ENCODE measurements around the gene KLK2. TPM values are rescaled to one million over a fixed set of nuclear protein-coding genes. Genes with fewer than 3 reads are reported as not detected.

KLK2 gene
- total RNA-seq: not detected

DNA sequence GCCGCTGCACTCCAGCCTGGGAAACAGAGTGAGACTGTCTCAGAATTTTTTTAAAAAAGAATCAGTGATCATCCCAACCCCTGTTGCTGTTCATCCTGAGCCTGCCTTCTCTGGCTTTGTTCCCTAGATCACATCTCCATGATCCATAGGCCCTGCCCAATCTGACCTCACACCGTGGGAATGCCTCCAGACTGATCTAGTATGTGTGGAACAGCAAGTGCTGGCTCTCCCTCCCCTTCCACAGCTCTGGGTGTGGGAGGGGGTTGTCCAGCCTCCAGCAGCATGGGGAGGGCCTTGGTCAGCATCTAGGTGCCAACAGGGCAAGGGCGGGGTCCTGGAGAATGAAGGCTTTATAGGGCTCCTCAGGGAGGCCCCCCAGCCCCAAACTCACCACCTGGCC is at the start of gene KLK2:
Gene KLK2, plus strand, starts transcription at position 384 of the 400 bp plus-strand sequence. CDS start 35 bp downstream, outside the sequence.
- DNase-seq: no peak
- Mint-ChIP-seq H3K27me3 (ENCODE audit: low read depth) (peaks cover 19% of the 10 kb centered on the region), H3K9me3 (no peaks in the 10 kb centered on the region), H3K4me3 (no peak within 1 kb of the TSS), H3K36me3 (ENCODE audit: low read depth) (no peaks in the 10 kb centered on the region), H3K4me1 (ENCODE audit: low read depth) (no peaks in the 10 kb centered on the region), H3K27ac (no peak within 1 kb of the TSS)
- intact Hi-C loops (cut with micrococcal nuclease): no loop called here
- CTCF ChIA-PET: interaction anchor here (0.7 to 2.2 kb wide), 2 partner anchors 49 to 854 kb away, joined by 3 to 6 read pairs; no protein-coding TSS in a partner anchor

DNA sequence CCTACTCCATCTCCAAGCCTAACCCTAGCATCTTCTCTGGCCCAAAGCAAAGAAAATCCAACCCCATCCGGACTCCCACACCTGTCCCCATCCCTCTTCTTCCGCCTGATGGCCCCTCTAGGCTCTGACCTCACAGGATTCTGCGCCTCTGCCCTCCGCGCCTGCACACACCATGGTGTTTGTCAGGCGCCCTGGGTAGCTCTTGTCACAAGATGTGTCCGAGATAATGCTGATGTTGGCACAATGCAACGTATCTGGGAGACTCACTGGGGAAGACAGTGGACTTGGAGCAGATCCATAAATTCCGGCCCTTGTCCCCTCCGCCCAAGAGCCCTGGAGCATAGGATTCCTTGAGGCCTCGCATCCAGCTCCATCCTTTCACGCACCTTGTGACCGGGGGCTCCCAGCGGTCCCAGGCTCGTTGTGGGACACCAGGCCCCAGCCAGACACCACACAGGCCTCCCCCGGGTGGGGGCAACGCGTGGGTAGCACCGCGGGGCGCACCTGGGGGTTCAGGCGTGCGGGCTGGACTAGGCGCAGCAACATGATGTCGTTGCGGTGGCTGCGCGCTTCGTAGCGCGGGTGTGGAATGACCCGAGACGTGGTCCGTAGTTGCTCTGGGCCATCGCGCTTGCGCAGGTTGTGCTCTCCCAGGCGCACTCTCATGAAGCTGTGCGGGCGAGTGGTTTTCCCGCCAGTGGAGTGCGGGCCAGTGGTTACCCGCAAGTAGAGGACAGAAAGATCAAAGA is 46.6 kb upstream of the KLK2 start:
- H3K36me3 Mint-ChIP-seq (ENCODE audit: low read depth): no peaks in the 10 kb centered on the region
- CTCF ChIA-PET: no interaction called here
- H3K4me1 Mint-ChIP-seq (ENCODE audit: low read depth): no peaks in the 10 kb centered on the region
- H3K27ac Mint-ChIP-seq: no peak overlapping the region
- peaks cover 37% of the 10 kb centered on the region for H3K27me3 Mint-ChIP-seq (ENCODE audit: low read depth)
- intact Hi-C loops (cut with micrococcal nuclease): no loop called here
- no peak overlapping the region for H3K4me3 Mint-ChIP-seq
- H3K9me3 Mint-ChIP-seq: no peaks in the 10 kb centered on the region
- no peak for DNase-seq

DNA sequence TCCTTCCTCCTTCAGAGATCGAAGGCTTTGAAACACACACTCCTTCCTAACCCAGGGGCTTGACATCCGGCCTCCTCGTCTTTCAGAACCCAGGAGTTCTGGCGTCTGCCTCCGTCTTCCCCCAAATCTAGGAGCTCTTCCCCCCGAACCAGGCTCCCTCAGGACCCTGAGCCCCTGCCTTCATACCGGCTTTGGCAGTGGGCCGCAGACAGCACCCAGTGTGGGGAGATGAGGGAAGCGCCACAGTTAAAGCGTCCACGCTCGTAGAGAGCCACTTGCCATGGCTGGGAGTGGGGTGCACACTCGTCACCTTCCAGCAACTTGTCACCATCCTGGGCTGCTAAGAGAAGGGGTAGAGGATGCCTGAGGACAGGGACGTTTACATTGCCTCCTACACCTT is 45.8 kb upstream of the KLK2 start:
- Mint-ChIP-seq H3K27me3 (ENCODE audit: low read depth) (peaks cover 29% of the 10 kb centered on the region), H3K36me3 (ENCODE audit: low read depth) (no peaks in the 10 kb centered on the region), H3K4me1 (ENCODE audit: low read depth) (no peaks in the 10 kb centered on the region), H3K4me3 (no peak overlapping the region), H3K27ac (no peak overlapping the region), H3K9me3 (no peaks in the 10 kb centered on the region)
- no peak for DNase-seq
- intact Hi-C loops (cut with micrococcal nuclease): no loop called here
- CTCF ChIA-PET: no interaction called here

DNA sequence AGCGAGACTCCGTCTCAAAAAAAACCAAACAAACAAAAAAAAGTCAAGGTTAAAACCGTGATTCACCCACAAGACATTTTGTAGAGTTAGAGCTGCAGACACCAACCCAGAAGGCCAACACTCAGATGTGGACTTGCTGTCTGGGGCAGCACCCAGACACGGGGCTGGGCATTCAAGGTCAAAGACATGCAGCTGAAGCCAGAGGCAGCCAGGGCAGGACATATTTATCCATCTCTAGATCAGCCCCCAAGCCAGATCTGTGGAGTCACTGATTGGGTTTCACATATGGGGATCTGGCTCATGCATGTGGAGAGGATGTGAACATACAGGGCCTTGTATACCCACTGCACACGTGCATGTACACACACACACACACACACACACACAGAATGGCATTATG is 43.4 kb upstream of the KLK2 start:
- Mint-ChIP-seq H3K27me3 (ENCODE audit: low read depth) (peaks cover 27% of the 10 kb centered on the region), H3K4me1 (ENCODE audit: low read depth) (no peaks in the 10 kb centered on the region), H3K27ac (no peak overlapping the region), H3K9me3 (no peaks in the 10 kb centered on the region), H3K36me3 (ENCODE audit: low read depth) (no peaks in the 10 kb centered on the region), H3K4me3 (no peak overlapping the region)
- no peak for DNase-seq
- intact Hi-C loops (cut with micrococcal nuclease): no loop called here
- CTCF ChIA-PET: interaction anchor here (0.7 kb wide), 1 partner anchor 13 kb away, joined by 3 read pairs; no protein-coding TSS in a partner anchor

DNA sequence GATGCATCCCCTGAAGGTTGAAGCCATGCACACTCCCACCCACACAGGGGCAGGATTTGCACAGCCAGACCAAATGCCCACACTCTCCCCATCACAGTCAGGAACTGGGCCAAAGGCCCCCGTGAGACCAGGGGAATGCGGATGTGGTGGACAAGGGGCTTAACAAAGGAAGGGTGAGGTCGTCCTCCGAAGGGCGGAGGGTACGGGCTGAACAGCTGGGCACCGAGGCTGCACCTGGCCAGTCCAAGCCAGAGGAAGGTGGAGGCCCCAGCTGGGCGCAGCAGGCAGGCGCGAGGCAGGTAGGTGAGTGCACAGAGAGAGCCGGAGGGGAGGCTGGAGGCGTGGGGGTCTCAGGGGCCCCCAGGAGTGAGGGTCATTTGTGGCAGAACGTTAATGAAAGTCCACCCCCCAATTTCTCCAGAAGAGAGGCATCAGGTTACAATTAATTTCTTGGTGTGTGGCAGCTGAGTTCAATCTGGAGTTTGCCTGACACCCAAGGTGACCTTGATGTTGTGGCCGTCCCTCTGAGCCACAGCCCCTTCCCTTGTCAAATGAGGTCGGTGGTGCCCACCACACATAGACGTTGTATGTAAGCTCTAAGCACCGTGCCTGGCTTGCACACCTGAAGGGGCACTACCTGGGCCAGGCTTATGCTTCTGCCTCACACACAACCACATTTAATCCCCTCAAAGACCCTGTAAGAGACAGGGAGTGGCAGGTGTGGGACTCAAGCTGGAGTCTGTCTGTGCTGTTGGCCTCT is 42.8 kb upstream of the KLK2 start:
- H3K27me3 Mint-ChIP-seq (ENCODE audit: low read depth): peaks cover 33% of the 10 kb centered on the region

DNA sequence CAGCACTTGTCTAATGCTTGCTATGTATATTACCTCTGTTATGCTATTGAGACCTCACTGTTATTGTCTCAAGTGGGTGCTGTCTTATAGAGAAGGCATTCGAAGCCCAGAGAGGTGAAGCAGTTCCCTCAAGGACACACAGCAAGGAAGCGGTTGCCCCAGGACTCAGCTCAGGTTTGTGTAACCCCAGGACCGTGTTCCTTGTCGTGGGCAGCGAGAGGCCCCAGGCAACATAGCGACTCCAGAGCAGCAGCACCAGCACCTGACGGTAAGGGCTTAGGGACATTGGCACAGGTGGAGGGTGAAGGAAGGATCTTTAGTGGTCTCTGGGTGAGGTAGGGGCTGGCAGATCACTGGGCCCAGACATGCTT is 42.2 kb upstream of the KLK2 start:
- Mint-ChIP-seq H3K4me3 (no peak overlapping the region), H3K27me3 (ENCODE audit: low read depth) (peaks cover 33% of the 10 kb centered on the region), H3K36me3 (ENCODE audit: low read depth) (no peaks in the 10 kb centered on the region), H3K27ac (no peak overlapping the region), H3K9me3 (no peaks in the 10 kb centered on the region), H3K4me1 (ENCODE audit: low read depth) (peaks cover 4% of the 10 kb centered on the region)
- CTCF ChIA-PET: no interaction called here
- intact Hi-C loops (cut with micrococcal nuclease): no loop called here
- no peak for DNase-seq

More for the DNA sequence above, 42.8 kb upstream of the KLK2 start:
- DNase-seq: no peak
- Mint-ChIP-seq H3K9me3 (no peaks in the 10 kb centered on the region), H3K4me1 (ENCODE audit: low read depth) (peaks cover 3% of the 10 kb centered on the region), H3K27ac (no peak overlapping the region), H3K36me3 (ENCODE audit: low read depth) (no peaks in the 10 kb centered on the region), H3K4me3 (no peak overlapping the region)
- intact Hi-C loops (cut with micrococcal nuclease): no loop called here
- CTCF ChIA-PET: no interaction called here

DNA sequence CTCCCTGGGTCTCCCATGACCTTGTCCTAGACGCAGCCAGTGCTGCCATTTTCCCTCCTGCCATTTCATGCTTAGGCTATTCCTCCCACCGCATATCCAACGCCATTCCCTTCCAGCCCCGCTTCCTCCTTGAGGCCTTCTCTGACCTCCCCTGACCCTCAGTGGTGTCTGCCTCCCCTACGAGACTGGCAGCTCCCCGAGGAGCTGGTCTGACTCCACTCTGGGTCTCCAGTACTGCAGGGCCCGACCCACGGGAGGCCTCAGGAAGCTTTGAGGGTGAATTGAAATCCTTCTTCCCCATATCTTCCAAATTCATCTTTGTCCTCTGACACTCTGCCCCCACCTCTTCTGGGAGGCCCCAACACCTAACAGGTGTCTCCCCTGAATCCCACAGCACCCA is 40.6 kb upstream of the KLK2 start:
- no peak for DNase-seq
- intact Hi-C loops (cut with micrococcal nuclease): no loop called here
- H3K27me3 Mint-ChIP-seq (ENCODE audit: low read depth): peaks cover 38% of the 10 kb centered on the region
- H3K9me3 Mint-ChIP-seq: no peaks in the 10 kb centered on the region
- no peak overlapping the region for H3K27ac Mint-ChIP-seq
- no peak overlapping the region for H3K4me3 Mint-ChIP-seq
- CTCF ChIA-PET: no interaction called here
- H3K36me3 Mint-ChIP-seq (ENCODE audit: low read depth): no peaks in the 10 kb centered on the region
- H3K4me1 Mint-ChIP-seq (ENCODE audit: low read depth): peaks cover 7% of the 10 kb centered on the region

DNA sequence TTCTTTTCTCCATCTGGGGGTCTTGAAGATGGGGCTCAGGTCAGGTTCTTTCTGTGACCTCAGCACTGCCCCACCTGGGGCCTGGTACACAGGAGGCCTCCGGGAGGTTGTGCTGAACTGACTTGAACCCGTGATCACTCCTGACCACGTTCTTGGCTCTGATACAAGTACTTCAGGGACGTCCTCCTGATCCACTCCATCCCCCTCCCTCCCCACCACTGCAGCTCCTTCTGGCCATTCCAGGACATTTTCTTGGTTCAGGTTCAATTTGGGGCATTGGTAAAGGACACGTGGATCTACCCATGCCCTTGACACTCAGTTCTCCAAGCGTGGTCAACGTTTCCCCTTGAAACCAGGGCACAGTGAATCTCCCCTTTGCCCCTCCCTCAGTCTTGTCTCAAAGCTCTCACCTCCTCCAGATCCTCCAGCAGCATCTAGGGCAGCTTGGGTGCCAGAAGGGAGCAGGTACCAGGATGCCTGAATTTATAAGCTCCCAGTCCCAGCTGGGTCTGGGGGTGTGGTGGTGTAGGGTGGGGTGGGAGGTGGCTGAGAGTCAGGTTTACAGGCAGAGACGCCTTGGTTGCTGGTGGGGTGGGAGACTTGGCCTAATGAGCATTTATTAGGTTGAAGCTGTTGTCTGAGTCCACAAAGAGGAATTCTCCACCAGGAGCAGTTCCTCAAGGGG is 40.0 kb upstream of the KLK2 start, which contains the start of gene KLK15:
Gene KLK15, minus strand, starts transcription at position 458 of the 685 bp plus-strand sequence. CDS start 2,082 bp downstream, outside the sequence.
- Mint-ChIP-seq H3K27ac (no peak within 1 kb of the TSS), H3K36me3 (ENCODE audit: low read depth) (no peaks in the 10 kb centered on the region), H3K9me3 (no peaks in the 10 kb centered on the region), H3K4me1 (ENCODE audit: low read depth) (peaks cover 7% of the 10 kb centered on the region), H3K27me3 (ENCODE audit: low read depth) (peaks cover 40% of the 10 kb centered on the region), H3K4me3 (no peak within 1 kb of the TSS)
- DNase-seq: no peak
- CTCF ChIA-PET: no interaction called here
- intact Hi-C loops (cut with micrococcal nuclease): no loop called here

DNA sequence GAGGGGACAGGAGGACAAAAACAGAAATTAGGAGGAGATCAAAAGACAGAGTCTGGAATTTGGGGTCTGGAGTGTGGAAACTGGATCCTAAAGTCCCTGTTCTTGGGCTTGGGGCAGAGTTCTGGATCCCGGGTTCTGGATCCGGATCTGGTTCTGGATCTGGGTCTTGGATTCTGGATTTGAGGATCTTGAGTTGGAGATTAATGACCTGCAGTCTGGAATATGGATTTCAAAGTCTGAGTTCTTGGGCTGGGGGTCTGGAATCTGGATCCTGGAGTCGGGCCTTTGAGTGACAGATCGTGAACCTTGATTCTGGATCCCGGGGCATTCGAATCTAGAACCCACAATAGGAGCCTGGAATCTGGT is 39.5 kb upstream of the KLK2 start:
- H3K4me1 Mint-ChIP-seq (ENCODE audit: low read depth): peaks cover 7% of the 10 kb centered on the region
- H3K36me3 Mint-ChIP-seq (ENCODE audit: low read depth): no peaks in the 10 kb centered on the region
- intact Hi-C loops (cut with micrococcal nuclease): loop anchor here (2.0 kb wide), 1 partner anchor 17 kb away; no protein-coding TSS in a partner anchor
- no peaks in the 10 kb centered on the region for H3K9me3 Mint-ChIP-seq
- CTCF ChIA-PET: no interaction called here
- no peak for DNase-seq
- H3K27me3 Mint-ChIP-seq (ENCODE audit: low read depth): peaks cover 42% of the 10 kb centered on the region
- no peak overlapping the region for H3K27ac Mint-ChIP-seq
- H3K4me3 Mint-ChIP-seq: no peak overlapping the region

DNA sequence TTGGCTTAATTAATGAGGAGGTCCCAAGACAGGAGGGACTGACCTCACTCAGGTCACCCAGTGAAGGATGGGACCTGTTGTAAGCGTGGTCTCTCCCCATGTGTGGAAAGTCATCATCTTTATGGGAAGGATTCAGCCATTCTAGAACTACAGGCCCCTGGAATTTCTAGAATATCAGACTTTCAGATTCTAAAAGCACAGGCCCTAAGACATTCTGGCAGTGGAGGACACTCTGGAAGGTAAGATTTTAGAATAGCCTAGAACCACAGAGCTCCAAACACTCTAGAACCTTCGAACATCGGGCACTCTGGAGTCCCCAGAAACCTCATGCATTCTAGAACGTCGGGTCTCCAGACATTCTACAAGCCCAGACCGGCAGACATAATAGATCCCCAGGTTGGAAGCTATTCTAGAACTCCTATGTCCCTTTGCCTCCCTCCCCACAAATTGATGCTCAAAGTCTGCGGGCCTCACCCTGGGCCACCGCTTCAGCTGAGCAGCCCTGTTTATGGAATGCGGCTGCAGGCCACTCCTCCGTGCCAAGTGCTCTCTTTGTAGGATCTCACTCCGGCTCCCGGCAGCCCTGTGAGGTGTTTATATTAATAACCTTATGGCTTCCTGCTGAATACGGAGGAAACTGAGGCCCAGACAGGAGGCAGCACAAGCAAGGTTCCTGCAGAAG is 38.0 kb upstream of the KLK2 start:
- no peaks in the 10 kb centered on the region for H3K36me3 Mint-ChIP-seq (ENCODE audit: low read depth)
- no peak for DNase-seq
- peaks cover 46% of the 10 kb centered on the region for H3K27me3 Mint-ChIP-seq (ENCODE audit: low read depth)
- H3K27ac Mint-ChIP-seq: no peak overlapping the region
- intact Hi-C loops (cut with micrococcal nuclease): loop anchor here (2.0 to 5.0 kb wide), 2 partner anchors 18 to 87 kb away; no protein-coding TSS in a partner anchor
- no peaks in the 10 kb centered on the region for H3K9me3 Mint-ChIP-seq
- CTCF ChIA-PET: no interaction called here
- peak overlapping the region; percentile 73 for H3K4me3 Mint-ChIP-seq
- H3K4me1 Mint-ChIP-seq (ENCODE audit: low read depth): peaks cover 7% of the 10 kb centered on the region

DNA sequence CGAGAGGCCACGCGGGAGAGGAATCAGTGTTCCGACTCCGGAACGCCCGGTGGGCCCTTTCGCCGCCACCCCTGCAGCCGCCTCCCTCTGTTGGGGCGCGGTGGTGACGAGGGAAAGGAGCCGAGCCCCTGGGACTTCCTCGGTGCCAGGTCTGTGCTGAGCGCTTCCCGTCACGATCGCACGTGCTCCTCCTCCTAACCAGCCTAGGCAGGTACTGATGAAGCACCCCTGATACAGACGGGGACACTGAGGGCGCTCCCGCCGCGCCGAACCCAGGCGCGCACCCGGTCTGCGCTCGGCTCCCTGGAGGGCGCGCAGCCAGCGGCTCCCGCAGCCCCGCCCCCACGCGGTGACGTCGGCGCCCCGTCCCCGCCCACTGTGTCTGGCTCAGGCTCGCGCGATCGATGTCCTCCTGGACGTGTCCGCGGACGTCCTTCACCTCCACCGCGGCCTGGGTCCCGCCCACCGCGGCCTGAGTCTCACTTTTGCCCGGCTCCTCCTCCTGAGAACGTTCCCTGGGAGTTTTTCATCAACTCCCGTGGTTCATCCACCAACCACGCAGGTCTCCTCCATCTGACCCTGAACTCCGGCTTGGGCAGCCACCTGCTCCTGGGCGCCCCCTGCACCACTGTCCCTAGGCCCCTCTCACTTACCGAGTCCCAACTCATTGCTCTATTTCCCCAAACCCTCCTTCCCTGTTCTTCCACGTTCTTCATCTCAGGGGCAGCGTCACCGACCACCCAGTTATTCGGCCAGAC is 37.3 kb upstream of the KLK2 start:
- intact Hi-C loops (cut with micrococcal nuclease): loop anchor here (2.0 to 5.0 kb wide), 3 partner anchors 19 to 86 kb away; no protein-coding TSS in a partner anchor
- CTCF ChIA-PET: no interaction called here
- peak overlapping the region; percentile 73 for H3K4me3 Mint-ChIP-seq

More for the DNA sequence above, 37.3 kb upstream of the KLK2 start:
- Mint-ChIP-seq H3K9me3 (no peaks in the 10 kb centered on the region), H3K36me3 (ENCODE audit: low read depth) (no peaks in the 10 kb centered on the region), H3K27me3 (ENCODE audit: low read depth) (peaks cover 47% of the 10 kb centered on the region), H3K27ac (no peak overlapping the region), H3K4me1 (ENCODE audit: low read depth) (peaks cover 7% of the 10 kb centered on the region)
- DNase-seq: peak; percentile 78
